Common myeloid progenitor, CD34-positive (primary cell): ENCODE measurements around the gene PGAM5.
"Not testable (repeated sequence)": the region's sequence is repeated elsewhere in the genome, so short reads cannot be mapped to it uniquely, and the experiment has no call there.

ENCODE experiments used
- CTCF ChIA-PET: fragments of 350-600 bp; sonication (Branson Sonifier 250); formaldehyde crosslinking; loops from one replicate; lab custom pipeline; 2021; ENCODE audit warnings: antibody characterized with exemption; lab: Charles Lee
- POLR2A ChIA-PET: fragments of 350-600 bp; sonication (Branson Sonifier 250); formaldehyde crosslinking; loops from one replicate; lab custom pipeline; 2021; ENCODE audit warnings: antibody characterized with exemption; lab: Charles Lee
- DNase-seq, 3 donors: peaks; one replicate each; pipeline versions ENCODE4 v3.0.0 to v3.0.0-alpha.2; 2013
- H3K27ac ChIP-seq, 2 experiments: 1 replicate in 1 of 2; 2 replicates in 1 of 2; pipeline ENCODE4 v1.7.0; 2013; ENCODE audit warnings: inconsistent platforms in 2 of 2, low read length in 2 of 2, mild to moderate bottlenecking in 2 of 2, low read depth in 1 of 2, moderate library complexity in 1 of 2; ENCODE audit not compliant: severe bottlenecking in 2 of 2, insufficient read depth in 1 of 2, poor library complexity in 1 of 2
- H3K27me3 ChIP-seq, 5 experiments: replicated peaks in 2 of 5; 1 replicate in 3 of 5; 2 replicates in 2 of 5; pipeline versions ENCODE4 v1.6.1 to v1.7.0; 2013; ENCODE audit warnings: low read length in 4 of 5, mild to moderate bottlenecking in 2 of 5, moderate library complexity in 2 of 5, inconsistent platforms in 1 of 5; ENCODE audit not compliant: insufficient read depth in 5 of 5, control insufficient read depth in 4 of 5
- H3K36me3 ChIP-seq, 4 experiments: 1 replicate in 2 of 4; 2 replicates in 2 of 4; pipeline versions ENCODE4 v1.6.1 to v1.7.0; 2013; ENCODE audit warnings: low read length in 3 of 4, control low read depth in 1 of 4, mild to moderate bottlenecking in 1 of 4; ENCODE audit not compliant: control insufficient read depth in 4 of 4, insufficient read depth in 4 of 4
- H3K4me1 ChIP-seq, 4 experiments: 1 replicate in 3 of 4; 2 replicates in 1 of 4; pipeline versions ENCODE4 v1.6.1 to v1.7.1; 2013; ENCODE audit warnings: low read length in 3 of 4, mild to moderate bottlenecking in 3 of 4, control low read depth in 1 of 4, inconsistent platforms in 1 of 4, moderate library complexity in 1 of 4; ENCODE audit not compliant: control insufficient read depth in 4 of 4, insufficient read depth in 4 of 4; ENCODE audit errors: control extremely low read depth in 1 of 4
- H3K4me3 ChIP-seq, 7 experiments: 1 replicate in 4 of 7; 2 replicates in 3 of 7; pipeline versions ENCODE4 v1.5.1 to v1.7.0; 2013; ENCODE audit warnings: mild to moderate bottlenecking in 7 of 7, low read length in 6 of 7, moderate library complexity in 6 of 7, inconsistent platforms in 2 of 7, low read depth in 2 of 7, control low read depth in 1 of 7; ENCODE audit not compliant: insufficient read depth in 4 of 7, control insufficient read depth in 1 of 7; ENCODE audit errors: extremely low read depth in 1 of 7
- H3K9me3 ChIP-seq, 5 experiments: 1 replicate in 4 of 5; 2 replicates in 1 of 5; pipeline versions ENCODE4 v1.6.1 to v1.7.1; 2013; ENCODE audit warnings: low read length in 4 of 5, mild to moderate bottlenecking in 2 of 5, inconsistent platforms in 1 of 5, low read depth in 1 of 5, moderate library complexity in 1 of 5; ENCODE audit not compliant: control insufficient read depth in 4 of 5, insufficient read depth in 2 of 5; ENCODE audit errors: control extremely low read depth in 1 of 5
- WGBS: methylation state at CpG from one replicate; pipeline ENCODE4 v1.1.5; 2013; ENCODE audit not compliant: insufficient coverage; 5-methylcytosine and 5-hydroxymethylcytosine counted together

The PGAM5 gene

GRCh38 chr12:132758825-132759224 lies 48.2 kb downstream of the PGAM5 start:
- POLR2A ChIA-PET, result not testable (repeated sequence)

GRCh38 chr12:132759359-132759758 lies 48.7 kb downstream of the PGAM5 start:
- H3K27me3 ChIP-seq, result no peaks in the 10 kb centered on the region
- no peak for DNase-seq
- peaks cover 6 to 29% (median 15%) of the 10 kb centered on the region in 4 experiments for H3K36me3 ChIP-seq
- ChIA-PET POLR2A (no interaction called here), CTCF (interaction anchor here (0.6 kb wide), 1 partner anchor 95 kb away, joined by 3 read pairs; no protein-coding TSS in a partner anchor)
- H3K27ac ChIP-seq, result no peak overlapping the region
- peaks cover 15 to 30% (median 29%) of the 10 kb centered on the region in 4 experiments for H3K4me1 ChIP-seq
- no peak overlapping the region for H3K4me3 ChIP-seq
- no CpG with 5 or more reads among the region's 8 CpGs for WGBS
- H3K9me3 ChIP-seq, result no peaks in the 10 kb centered on the region

More at GRCh38 chr12:132758825-132759224, 48.2 kb downstream of the PGAM5 start:
- H3K27ac ChIP-seq, H3K4me3 ChIP-seq, H3K9me3 ChIP-seq, H3K27me3 ChIP-seq, CTCF ChIA-PET, DNase-seq: not testable (repeated sequence)
- 85% methylated on average over 20 of the region's 28 CpGs for WGBS
- H3K4me1 ChIP-seq, result peaks cover 13 to 24% (median 24%) of the 10 kb centered on the region in 4 experiments
- H3K36me3 ChIP-seq, result peaks cover 7 to 31% (median 15%) of the 10 kb centered on the region in 4 experiments

GRCh38 chr12:132761032-132761920 lies 50.6 kb downstream of the PGAM5 start, which contains the start of gene ANKLE2:
Gene ANKLE2 (minus strand): TSS chr12:132761832. CDS start chr12:132761798, 34 bp downstream.
- ChIA-PET POLR2A (interaction anchor here (0.6 to 1.0 kb wide), 2 partner anchors 14 to 59 kb away, joined by 4 read pairs; no protein-coding TSS in a partner anchor), CTCF (interaction anchor here (1.5 kb wide), 1 partner anchor 14 kb away, joined by 5 read pairs; no protein-coding TSS in a partner anchor)
- DNase-seq, result peak in 2 of 3 donors; percentile 79 to 82
- Histone ChIP-seq H3K4me1 (peaks cover 15 to 48% (median 47%) of the 10 kb centered on the region in 4 experiments), H3K27me3 (no peaks in the 10 kb centered on the region), H3K36me3 (peaks cover 2 to 21% (median 8%) of the 10 kb centered on the region in 4 experiments), H3K4me3 (peak within 1 kb of the TSS; percentile 76 to 92 (median 86)), H3K9me3 (no peaks in the 10 kb centered on the region), H3K27ac (peak within 1 kb of the TSS; percentile 77 to 89)
- WGBS, result under 1% methylated on average over 97 of the region's 97 CpGs

GRCh38 chr12:132761921-132762583 lies 51.4 kb downstream of the PGAM5 start:
- no peaks in the 10 kb centered on the region for H3K27me3 ChIP-seq

GRCh38 chr12:132764231-132764630 lies 53.6 kb downstream of the PGAM5 start:
- Histone ChIP-seq H3K27me3 (no peaks in the 10 kb centered on the region), H3K27ac (no peak overlapping the region), H3K9me3 (no peaks in the 10 kb centered on the region), H3K36me3 (peaks cover 0 to 14% (median 1%) of the 10 kb centered on the region in 4 experiments), H3K4me1 (peaks cover 35 to 77% (median 77%) of the 10 kb centered on the region in 4 experiments), H3K4me3 (peak overlapping the region in 2 of 7 experiments; percentile 16 to 28)
- DNase-seq, result no peak
- CTCF ChIA-PET, result interaction anchor here (0.7 to 2.7 kb wide), 4 partner anchors 9 to 73 kb away, joined by 3 to 9 read pairs (median 6); no protein-coding TSS in a partner anchor
- POLR2A ChIA-PET, result interaction anchor here (0.7 kb wide), 1 partner anchor 56 kb away, joined by 4 read pairs; no protein-coding TSS in a partner anchor
- 96% methylated on average over 20 of the region's 20 CpGs for WGBS

More at GRCh38 chr12:132761921-132762583, 51.4 kb downstream of the PGAM5 start:
- Histone ChIP-seq H3K4me3 (peak overlapping the region; percentile 53 to 92 (median 77)), H3K4me1 (peaks cover 19 to 56% (median 55%) of the 10 kb centered on the region in 4 experiments), H3K9me3 (no peaks in the 10 kb centered on the region), H3K36me3 (peaks cover 1 to 18% (median 7%) of the 10 kb centered on the region in 4 experiments), H3K27ac (peak overlapping the region; percentile 74 to 86)
- DNase-seq, result peak; percentile 94 to 97 (median 96)
- POLR2A ChIA-PET, result no interaction called here
- WGBS, result under 1% methylated on average over 86 of the region's 89 CpGs
- CTCF ChIA-PET, result interaction anchor here (1.5 kb wide), 1 partner anchor 14 kb away, joined by 5 read pairs; no protein-coding TSS in a partner anchor

- CTCF ChIA-PET, result interaction anchor here (0.8 to 2.7 kb wide), 5 partner anchors 9 to 21 kb away, joined by 3 to 9 read pairs (median 3); no protein-coding TSS in a partner anchor
- 3% methylated on average over 7 of the region's 11 CpGs for WGBS
- Histone ChIP-seq H3K9me3 (no peaks in the 10 kb centered on the region), H3K36me3 (peaks cover 0 to 13% (median 1%) of the 10 kb centered on the region in 4 experiments), H3K27ac (peak overlapping the region in 1 of 2 experiments; percentile 54), H3K4me3 (peak overlapping the region in 6 of 7 experiments; percentile 14 to 56 (median 37)), H3K27me3 (no peaks in the 10 kb centered on the region), H3K4me1 (peaks cover 37 to 84% (median 82%) of the 10 kb centered on the region in 4 experiments)
- POLR2A ChIA-PET, result interaction anchor here (0.7 kb wide), 1 partner anchor 10 kb away, joined by 3 read pairs; no protein-coding TSS in a partner anchor
- DNase-seq, result peak; percentile 40 to 77 (median 72)
Measured at GRCh38 chr12:132765361-132765760, 54.7 kb downstream of the PGAM5 start.
